Measurements from ENCODE around the gene RPTOR. TPM values are rescaled to one million over a fixed set of nuclear protein-coding genes. Genes with fewer than 3 reads are reported as not detected.
A peak's percentile ranks its signal among the peaks of the same experiment; 100 is the strongest.
"Not testable (repeated sequence)": the region's sequence is repeated elsewhere in the genome, so short reads cannot be mapped to it uniquely, and the experiment has no call there.

The RPTOR gene
- total RNA-seq, 1 donor from 2014 or later: 62.4 TPM

DNA sequence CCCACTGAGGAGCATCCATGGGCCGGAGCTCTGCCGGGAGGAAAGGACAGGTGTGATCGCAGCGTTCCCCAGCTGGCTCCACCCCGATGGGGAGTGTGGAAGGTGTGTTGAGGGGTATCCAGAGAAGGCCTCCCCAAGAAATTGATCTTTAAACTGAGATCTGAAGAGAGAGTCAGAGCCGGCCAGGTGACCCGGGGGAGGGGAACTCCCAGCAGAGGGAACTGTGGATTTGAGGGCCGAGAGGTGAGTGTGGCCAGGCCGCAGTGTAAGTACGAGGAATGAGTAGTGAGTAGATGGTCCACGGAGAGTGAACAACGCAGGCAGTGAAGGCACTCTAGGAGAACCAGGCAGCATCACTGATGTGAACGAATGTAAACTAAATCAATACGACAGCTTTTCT, 80.2 kb downstream of the RPTOR start:
- DNase-seq (ENCODE audit: low spot score): no peak
- H3K27ac Mint-ChIP-seq: no peak overlapping the region
- H3K9me3 Mint-ChIP-seq: no peaks in the 10 kb centered on the region
- no peak overlapping the region for H3K4me3 Mint-ChIP-seq (ENCODE audit: low read depth)
- peaks cover 17% of the 10 kb centered on the region for H3K36me3 Mint-ChIP-seq (ENCODE audit: low read depth)
- intact Hi-C loops (cut with micrococcal nuclease): no loop called here
- peaks cover 26% of the 10 kb centered on the region for H3K4me1 Mint-ChIP-seq (ENCODE audit: low read depth)
- no peaks in the 10 kb centered on the region for H3K27me3 Mint-ChIP-seq (ENCODE audit: low read depth)

DNA sequence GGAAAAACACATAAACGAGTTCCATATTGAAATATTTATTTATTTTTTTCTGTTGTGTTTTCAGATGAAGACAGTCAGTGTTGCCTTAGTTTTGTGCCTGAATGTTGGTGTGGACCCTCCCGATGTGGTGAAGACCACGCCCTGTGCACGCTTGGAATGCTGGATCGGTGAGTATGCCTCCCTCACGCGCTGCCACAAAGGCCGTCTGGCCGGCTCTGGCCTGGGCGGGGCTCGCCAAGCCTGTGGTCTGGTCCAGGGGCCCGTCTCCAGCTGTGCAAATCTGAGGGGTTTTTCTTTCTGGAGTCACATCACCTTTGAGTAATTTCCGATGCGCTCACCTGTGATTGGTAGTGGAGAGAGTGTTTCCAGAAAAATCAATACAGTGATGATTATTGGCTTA, 81.0 kb downstream of the RPTOR start:
- Mint-ChIP-seq H3K9me3 (no peaks in the 10 kb centered on the region), H3K36me3 (ENCODE audit: low read depth) (peaks cover 17% of the 10 kb centered on the region), H3K27me3 (ENCODE audit: low read depth) (no peaks in the 10 kb centered on the region), H3K4me1 (ENCODE audit: low read depth) (peaks cover 24% of the 10 kb centered on the region), H3K4me3 (ENCODE audit: low read depth) (no peak overlapping the region), H3K27ac (no peak overlapping the region)
- no peak for DNase-seq (ENCODE audit: low spot score)
- intact Hi-C loops (cut with micrococcal nuclease): no loop called here

DNA sequence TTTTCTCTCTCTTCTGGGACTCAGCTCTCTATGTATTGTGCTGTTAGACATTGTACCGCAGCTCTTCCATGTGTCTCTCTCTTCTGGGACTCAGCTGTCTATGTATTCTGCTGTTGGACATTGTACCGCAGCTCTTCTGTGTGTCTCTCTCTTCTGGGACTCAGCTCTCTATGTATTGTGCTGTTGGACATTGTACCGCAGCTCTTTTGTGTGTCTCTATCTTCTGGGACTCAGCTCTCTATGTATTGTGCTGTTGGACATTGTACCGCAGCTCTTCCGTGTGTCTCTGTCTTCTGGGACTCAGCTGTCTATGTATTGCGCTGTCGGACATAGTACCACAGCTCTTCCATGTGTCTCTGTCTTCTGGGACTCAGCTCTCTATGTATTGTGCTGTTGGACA, 84.2 kb downstream of the RPTOR start:
- Mint-ChIP-seq H3K4me1 (ENCODE audit: low read depth) (peaks cover 11% of the 10 kb centered on the region), H3K36me3 (ENCODE audit: low read depth) (peaks cover 22% of the 10 kb centered on the region)
- H3K27ac Mint-ChIP-seq; H3K9me3 Mint-ChIP-seq; H3K4me3 Mint-ChIP-seq (ENCODE audit: low read depth); intact Hi-C loops (cut with micrococcal nuclease); DNase-seq (ENCODE audit: low spot score); H3K27me3 Mint-ChIP-seq (ENCODE audit: low read depth): not testable (repeated sequence)

DNA sequence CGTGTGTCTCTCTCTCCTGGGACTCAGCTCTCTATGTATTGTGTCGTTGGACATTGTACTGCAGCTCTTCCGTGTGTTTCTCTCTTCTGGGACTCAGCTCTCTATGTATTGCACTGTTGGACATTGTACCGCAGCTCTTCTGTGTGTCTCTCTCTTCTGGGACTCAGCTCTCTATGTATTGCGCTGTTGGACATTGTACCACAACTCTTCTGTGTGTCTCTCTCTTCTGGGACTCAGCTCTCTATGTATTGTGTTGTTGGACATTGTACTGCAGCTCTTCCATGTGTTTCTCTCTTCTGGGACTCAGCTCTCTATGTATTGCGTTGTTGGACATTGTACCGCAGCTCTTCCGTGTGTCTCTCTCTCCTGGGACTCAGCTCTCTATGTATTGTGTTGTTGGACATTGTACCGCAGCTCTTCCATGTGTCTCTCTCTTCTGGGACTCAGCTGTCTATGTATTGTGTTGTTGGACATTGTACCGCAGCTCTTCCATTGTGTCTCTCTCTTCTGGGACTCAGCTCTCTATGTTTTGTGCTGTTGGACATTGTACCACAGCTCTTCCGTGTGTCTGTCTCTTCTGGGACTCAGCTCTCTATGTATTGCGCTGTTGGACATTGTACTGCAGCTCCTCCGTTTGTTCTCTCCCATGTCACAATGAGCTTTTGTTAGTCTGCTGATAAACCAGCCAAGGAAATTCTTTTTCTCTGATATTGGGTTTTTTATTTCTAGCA, 84.8 kb downstream of the RPTOR start:
- DNase-seq (ENCODE audit: low spot score): no peak
- H3K9me3 Mint-ChIP-seq: no peaks in the 10 kb centered on the region
- no peak overlapping the region for H3K4me3 Mint-ChIP-seq (ENCODE audit: low read depth)
- H3K4me1 Mint-ChIP-seq (ENCODE audit: low read depth): peaks cover 11% of the 10 kb centered on the region
- H3K27ac Mint-ChIP-seq: no peak overlapping the region
- intact Hi-C loops (cut with micrococcal nuclease): loop anchor here (1.0 kb wide), 1 partner anchor 10 kb away; no protein-coding TSS in a partner anchor
- H3K27me3 Mint-ChIP-seq (ENCODE audit: low read depth): no peaks in the 10 kb centered on the region
- peaks cover 22% of the 10 kb centered on the region for H3K36me3 Mint-ChIP-seq (ENCODE audit: low read depth)

DNA sequence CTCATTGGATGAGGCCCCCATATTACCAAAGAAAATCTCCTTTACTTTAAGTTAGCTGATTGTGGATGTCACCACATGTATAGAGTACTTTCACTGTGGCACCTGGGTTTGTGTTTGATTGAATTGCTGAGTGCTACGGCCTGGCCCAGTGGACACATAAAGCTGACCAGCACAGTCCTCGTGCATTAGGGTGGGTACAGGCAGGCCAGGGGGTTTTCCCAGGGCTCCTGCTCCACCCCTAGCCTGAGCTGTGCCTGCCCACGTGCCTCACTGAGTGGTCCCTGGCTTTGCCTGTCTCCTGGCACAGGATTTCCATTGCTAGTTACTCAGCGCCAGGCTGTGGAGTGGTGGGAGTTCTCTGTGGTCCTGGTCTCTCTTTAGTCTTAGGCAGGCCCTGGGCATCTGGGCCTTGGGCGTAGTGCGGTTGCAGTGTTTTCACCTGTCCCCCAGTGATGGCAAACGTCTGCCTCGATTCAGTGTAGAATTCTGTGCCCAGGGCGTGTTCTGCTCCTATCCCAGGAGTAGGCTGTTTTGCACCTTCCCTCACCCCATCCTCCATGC, 86.0 kb downstream of the RPTOR start:
- Mint-ChIP-seq H3K4me1 (ENCODE audit: low read depth) (peaks cover 11% of the 10 kb centered on the region), H3K4me3 (ENCODE audit: low read depth) (no peak overlapping the region), H3K9me3 (no peaks in the 10 kb centered on the region), H3K27ac (no peak overlapping the region), H3K36me3 (ENCODE audit: low read depth) (peaks cover 21% of the 10 kb centered on the region), H3K27me3 (ENCODE audit: low read depth) (no peaks in the 10 kb centered on the region)
- intact Hi-C loops (cut with micrococcal nuclease): loop anchor here (1.0 kb wide), 1 partner anchor 9 kb away; no protein-coding TSS in a partner anchor
- DNase-seq (ENCODE audit: low spot score): no peak

DNA sequence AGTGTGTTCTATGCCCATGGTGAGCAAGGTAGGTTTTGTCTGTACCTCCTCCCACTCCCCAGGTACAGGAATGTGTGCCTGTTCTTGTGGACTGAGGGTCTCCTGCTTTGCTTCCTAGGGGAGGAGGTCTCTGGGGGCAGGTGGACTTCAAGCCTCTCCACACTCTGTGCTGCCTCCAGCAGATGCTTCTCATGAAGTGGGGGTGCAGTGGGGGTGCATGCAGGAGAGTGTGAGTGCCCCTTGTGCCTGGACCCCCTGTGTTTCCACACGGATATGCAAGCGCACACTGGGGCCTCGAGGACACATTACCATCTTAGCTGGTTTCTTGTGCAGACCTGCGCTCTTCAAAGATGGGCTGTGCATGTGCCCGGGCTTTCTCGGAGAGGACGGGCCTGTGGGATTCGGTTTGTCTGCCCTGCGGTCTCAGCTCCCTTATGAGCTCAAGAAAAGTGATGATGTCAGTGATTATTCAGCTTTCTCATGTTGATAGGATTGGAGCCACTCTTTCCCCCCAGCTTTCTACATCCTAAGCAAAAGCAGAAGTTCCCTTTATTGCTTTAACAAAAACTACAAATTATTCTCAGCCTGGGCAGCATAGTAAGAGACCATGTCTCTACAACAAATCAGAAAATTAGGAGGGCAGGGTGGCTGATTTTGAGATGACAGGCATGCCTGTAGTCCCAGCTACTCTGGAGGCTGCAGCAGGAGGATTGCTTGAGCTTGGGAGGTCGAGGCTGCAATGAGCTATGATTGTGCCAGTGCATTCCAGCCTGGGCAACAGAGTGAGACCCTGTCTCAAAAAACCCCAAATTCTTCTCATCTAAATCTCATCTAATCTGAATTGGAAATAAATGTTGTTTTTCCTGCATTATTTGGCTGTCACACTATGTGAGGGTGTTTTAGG, 86.8 kb downstream of the RPTOR start:
- H3K4me3 Mint-ChIP-seq (ENCODE audit: low read depth): no peak overlapping the region
- H3K27me3 Mint-ChIP-seq (ENCODE audit: low read depth): no peaks in the 10 kb centered on the region
- H3K9me3 Mint-ChIP-seq: no peaks in the 10 kb centered on the region
- H3K36me3 Mint-ChIP-seq (ENCODE audit: low read depth): peaks cover 17% of the 10 kb centered on the region
- H3K4me1 Mint-ChIP-seq (ENCODE audit: low read depth): peaks cover 14% of the 10 kb centered on the region
- H3K27ac Mint-ChIP-seq: no peak overlapping the region
- intact Hi-C loops (cut with micrococcal nuclease): no loop called here
- no peak for DNase-seq (ENCODE audit: low spot score)

DNA sequence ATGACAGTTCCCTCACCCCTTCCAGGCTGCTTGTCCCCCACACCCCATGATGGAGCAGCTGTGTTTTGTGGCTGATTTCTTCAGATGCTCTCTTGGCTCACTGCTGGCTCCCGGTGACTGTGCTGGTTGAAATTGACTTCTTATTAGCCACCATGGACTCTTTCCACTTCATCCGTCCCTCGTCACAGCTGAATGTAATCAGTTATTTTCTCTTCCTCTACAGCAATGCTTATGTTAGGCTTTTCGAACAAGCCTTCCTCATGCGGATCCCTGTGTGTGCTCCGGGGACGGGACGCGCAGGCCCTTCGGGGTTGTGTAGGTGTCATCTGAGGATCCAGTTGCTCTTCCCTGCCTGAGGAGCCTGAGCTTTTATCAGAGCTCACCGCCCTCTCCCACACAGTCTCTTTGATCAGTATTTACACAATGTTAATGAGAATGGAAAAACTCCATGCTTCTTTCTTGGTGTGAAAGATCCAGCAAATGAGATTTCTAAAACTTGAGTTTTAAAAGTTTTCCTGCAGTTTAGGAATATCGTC, 87.5 kb downstream of the RPTOR start:
- Mint-ChIP-seq H3K4me3 (ENCODE audit: low read depth) (no peak overlapping the region), H3K36me3 (ENCODE audit: low read depth) (peaks cover 12% of the 10 kb centered on the region), H3K27ac (no peak overlapping the region), H3K4me1 (ENCODE audit: low read depth) (peaks cover 20% of the 10 kb centered on the region), H3K9me3 (no peaks in the 10 kb centered on the region), H3K27me3 (ENCODE audit: low read depth) (no peaks in the 10 kb centered on the region)
- no peak for DNase-seq (ENCODE audit: low spot score)
- intact Hi-C loops (cut with micrococcal nuclease): no loop called here

DNA sequence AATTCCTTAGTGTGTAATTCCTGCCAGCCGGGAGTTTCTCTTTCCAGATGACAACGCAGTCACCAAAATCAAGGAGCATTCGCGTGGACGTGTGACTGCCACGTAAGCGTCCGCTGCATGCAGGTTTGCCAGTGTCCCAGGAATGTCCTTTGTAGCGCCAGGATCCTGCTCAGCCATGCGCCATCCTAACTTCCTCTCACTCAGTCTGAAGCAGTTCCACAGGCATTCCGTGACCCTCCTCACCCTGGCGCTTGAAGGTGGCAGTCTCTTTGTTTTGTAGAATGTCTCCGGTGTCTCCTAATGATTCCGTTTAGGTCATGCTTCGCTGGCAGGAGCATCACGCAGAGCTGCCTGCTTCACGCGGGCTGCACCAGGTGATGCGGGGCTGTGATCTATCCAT, 88.6 kb downstream of the RPTOR start:
- no peaks in the 10 kb centered on the region for H3K9me3 Mint-ChIP-seq
- no peak overlapping the region for H3K27ac Mint-ChIP-seq
- H3K36me3 Mint-ChIP-seq (ENCODE audit: low read depth): peaks cover 8% of the 10 kb centered on the region
- intact Hi-C loops (cut with micrococcal nuclease): no loop called here
- no peak overlapping the region for H3K4me3 Mint-ChIP-seq (ENCODE audit: low read depth)
- no peaks in the 10 kb centered on the region for H3K27me3 Mint-ChIP-seq (ENCODE audit: low read depth)
- DNase-seq (ENCODE audit: low spot score): no peak
- peaks cover 22% of the 10 kb centered on the region for H3K4me1 Mint-ChIP-seq (ENCODE audit: low read depth)

DNA sequence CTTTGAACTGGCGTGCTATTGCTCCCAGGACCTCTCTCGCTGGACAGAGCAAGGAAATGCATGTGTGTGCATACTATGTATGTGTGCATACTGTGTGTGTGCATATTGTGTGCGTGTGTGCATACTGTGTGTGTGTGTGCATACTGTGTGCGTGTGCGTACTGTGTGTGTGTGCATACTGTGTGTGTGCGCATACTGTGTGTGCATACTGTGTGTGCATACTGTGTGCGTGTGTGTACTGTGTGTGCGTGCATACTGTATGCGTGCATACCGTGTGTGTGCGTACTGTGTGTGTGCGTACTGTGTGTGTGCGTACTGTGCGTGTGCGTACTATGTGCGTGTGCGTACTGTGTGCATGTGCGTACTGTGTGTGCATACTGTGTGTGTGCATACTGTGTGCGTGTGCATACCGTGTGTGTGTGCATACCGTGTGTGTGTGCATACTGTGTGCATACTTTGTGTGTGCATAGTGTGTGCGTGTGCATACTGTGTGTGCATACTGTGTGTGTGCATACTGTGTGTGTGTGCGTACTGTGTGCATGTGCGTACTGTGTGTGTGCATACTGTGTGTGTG, 89.4 kb downstream of the RPTOR start:
- no peaks in the 10 kb centered on the region for H3K27me3 Mint-ChIP-seq (ENCODE audit: low read depth)
- intact Hi-C loops (cut with micrococcal nuclease): no loop called here
- peaks cover 24% of the 10 kb centered on the region for H3K4me1 Mint-ChIP-seq (ENCODE audit: low read depth)
- H3K4me3 Mint-ChIP-seq (ENCODE audit: low read depth): no peak overlapping the region
- no peak for DNase-seq (ENCODE audit: low spot score)
- no peaks in the 10 kb centered on the region for H3K9me3 Mint-ChIP-seq
- H3K27ac Mint-ChIP-seq: no peak overlapping the region
- H3K36me3 Mint-ChIP-seq (ENCODE audit: low read depth): peaks cover 8% of the 10 kb centered on the region

DNA sequence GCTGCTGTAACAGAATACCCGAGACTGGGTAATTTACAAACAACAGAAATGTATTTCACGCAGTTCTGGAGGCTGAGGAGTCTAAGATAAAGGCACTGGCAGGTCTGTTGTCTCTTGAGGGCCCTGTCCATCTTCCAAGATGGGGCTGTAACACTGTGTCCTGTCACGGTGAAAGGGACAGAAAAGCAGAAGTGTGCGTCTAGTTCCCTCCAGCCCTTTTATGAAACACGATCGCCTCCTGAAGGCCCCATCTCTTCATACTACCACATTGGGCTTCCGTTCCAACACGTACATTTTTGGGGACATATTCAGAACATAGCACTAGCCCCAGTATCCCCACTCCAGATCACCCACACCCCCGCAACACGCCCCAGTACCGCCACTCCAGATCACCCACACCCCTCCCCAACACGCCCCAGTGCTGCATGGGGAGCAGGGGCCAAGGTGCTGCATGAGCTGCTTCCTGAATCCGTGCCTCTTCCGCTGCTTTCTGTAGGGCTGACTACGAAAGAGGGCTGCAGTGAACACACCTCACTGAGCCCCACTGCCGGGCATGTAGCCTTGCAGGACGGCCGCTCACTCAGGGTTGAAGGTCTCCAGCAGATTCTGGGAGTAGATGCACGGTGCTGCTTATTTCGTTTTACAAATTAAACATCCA, 91.9 kb downstream of the RPTOR start:
- Mint-ChIP-seq H3K4me3 (ENCODE audit: low read depth) (peak overlapping the region; percentile 3), H3K27ac (peak overlapping the region; percentile 55), H3K36me3 (ENCODE audit: low read depth) (peaks cover 11% of the 10 kb centered on the region), H3K9me3 (no peaks in the 10 kb centered on the region), H3K27me3 (ENCODE audit: low read depth) (no peaks in the 10 kb centered on the region), H3K4me1 (ENCODE audit: low read depth) (peaks cover 24% of the 10 kb centered on the region)
- intact Hi-C loops (cut with micrococcal nuclease): no loop called here
- DNase-seq (ENCODE audit: low spot score): no peak

DNA sequence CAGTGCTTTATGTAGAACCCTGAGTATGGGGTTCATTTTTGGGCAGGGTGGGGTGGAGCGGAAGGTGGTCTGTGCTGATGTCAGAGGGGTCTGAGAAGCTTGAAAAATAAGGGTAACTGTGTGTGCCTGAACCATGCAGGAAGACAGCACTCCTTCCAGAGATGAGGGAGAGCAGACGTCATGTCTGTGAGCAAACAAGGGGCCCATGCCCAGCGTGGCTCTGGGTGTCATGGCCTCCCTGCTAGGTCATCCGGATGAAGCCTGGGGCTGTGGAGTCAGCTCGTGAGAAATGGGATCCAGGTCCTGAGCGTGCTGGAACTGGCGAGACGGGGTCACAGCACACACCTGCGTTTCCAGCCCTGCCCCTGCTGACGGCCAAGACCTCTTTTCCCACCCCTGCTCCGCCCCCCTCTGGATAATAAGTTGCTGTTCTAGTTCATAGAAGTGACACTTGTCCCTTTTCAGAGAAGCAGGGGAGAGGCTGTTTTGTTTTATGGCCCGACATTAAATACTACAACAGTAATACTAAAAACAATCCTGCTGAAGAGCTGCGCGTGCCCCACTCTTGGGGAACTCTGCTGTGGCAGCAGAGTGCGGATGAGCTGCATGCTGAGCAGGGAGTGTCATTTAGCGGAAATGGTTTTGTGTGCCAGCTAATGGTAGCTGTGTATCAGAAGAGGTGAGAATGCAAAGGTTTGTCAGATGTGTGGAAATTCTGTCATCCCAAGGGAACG, 92.6 kb downstream of the RPTOR start:
- H3K27me3 Mint-ChIP-seq (ENCODE audit: low read depth): no peaks in the 10 kb centered on the region
- H3K36me3 Mint-ChIP-seq (ENCODE audit: low read depth): peaks cover 9% of the 10 kb centered on the region
- peaks cover 20% of the 10 kb centered on the region for H3K4me1 Mint-ChIP-seq (ENCODE audit: low read depth)
- intact Hi-C loops (cut with micrococcal nuclease): no loop called here
- no peaks in the 10 kb centered on the region for H3K9me3 Mint-ChIP-seq
- peak overlapping the region; percentile 3 for H3K4me3 Mint-ChIP-seq (ENCODE audit: low read depth)
- peak overlapping the region; percentile 63 for H3K27ac Mint-ChIP-seq
- no peak for DNase-seq (ENCODE audit: low spot score)
